ENCODE results near the gene RTBDN. TPM values are rescaled to one million over a fixed set of nuclear protein-coding genes. Genes with fewer than 3 reads are reported as not detected.

Gene RTBDN
- polyA plus RNA-seq, 1 of the 3 experiments (the other 2 are of a cell fraction): 0.72 TPM

DNA sequence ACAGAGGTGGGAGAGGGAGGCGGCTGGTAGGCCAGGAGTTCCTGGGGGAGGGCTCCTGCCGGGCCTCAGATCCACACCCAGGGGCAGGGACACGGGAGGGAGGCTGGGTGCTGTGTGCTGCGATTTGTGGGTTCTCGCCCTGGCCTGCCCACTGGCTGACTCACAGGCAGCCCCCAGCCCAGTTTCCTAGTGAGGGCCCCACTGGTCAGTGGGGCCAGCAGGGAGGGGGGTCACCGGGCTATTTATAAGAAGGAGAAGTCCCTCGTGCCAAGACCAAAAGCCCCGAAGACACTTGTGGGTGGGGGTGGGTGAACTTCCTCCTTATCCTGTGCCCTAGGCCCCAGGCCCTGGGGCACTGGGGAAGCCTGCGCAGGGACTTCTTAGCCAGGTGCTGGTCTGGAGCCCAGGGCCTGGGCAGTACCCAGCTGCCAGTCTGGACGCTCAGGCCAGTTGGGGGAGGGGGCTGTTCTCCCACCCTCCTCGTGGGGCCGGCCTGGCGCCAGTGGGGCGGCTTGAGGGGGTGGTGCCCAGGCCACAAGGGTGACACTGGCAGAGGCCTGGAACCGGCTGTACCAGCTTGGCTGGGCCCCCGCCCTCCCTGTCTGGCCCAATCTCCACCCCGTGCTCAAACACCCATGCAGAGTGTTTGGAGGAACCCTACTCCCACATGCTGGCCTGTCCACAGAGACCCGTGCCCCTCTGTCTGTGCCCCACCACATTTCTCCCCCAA lies 48.1 kb downstream of the RTBDN start:
- Histone ChIP-seq H3K9ac (peak overlapping the region; percentile 19; the same call in 1 of the 2 replicates), H4K20me1 (ENCODE audit: insufficient read depth) (no peaks in the 10 kb centered on the region), H3K9me3 (no peaks in the 10 kb centered on the region), H3K4me3 (ENCODE audit: low read depth in 2 of 2, low read length in 1 of 2) (no peak overlapping the region), H3K36me3 (replicated peaks in 1 of 2; ENCODE audit: control insufficient read depth in 1 of 2, insufficient read depth in 2 of 2, low read length in 1 of 2) (no peaks in the 10 kb centered on the region), H3K79me2 (ENCODE audit: insufficient read depth) (no peaks in the 10 kb centered on the region), H3K4me2 (peak overlapping the region; percentile 33; the same call in 1 of the 2 replicates), H3F3A (replicated peaks; ENCODE audit: insufficient read depth) (peaks cover 75% of the 10 kb centered on the region), H3K27ac (ENCODE audit: low read depth in 2 of 2, low read length in 1 of 2) (peak overlapping the region; percentile 97 to 98), H3K27me3 (ENCODE audit: insufficient read depth) (no peaks in the 10 kb centered on the region), H3K4me1 (ENCODE audit: control insufficient read depth in 1 of 2, insufficient read depth in 2 of 2, low read depth in 1 of 2, low read length in 1 of 2) (peaks cover 53 to 74% of the 10 kb centered on the region in 2 experiments), H3K9me2 (no peaks in the 10 kb centered on the region), H2AFZ (ENCODE audit: low read depth) (peak overlapping the region; percentile 56; the same call in 1 of the 2 replicates)
- TF ChIP-seq RFX5 (IDR thresholded peaks at IDR 0.05; ENCODE audit: low read length) (no peak), YY1 (IDR thresholded peaks at IDR 0.05; ENCODE audit: low read depth) (no peak)
- WGBS (ENCODE audit: low lambda C conversion rate): 47% methylated on average over 5 of the region's 18 CpGs
- DNase-seq: peak; percentile 46
- ChIA-PET CTCF (interaction anchor here (0.6 to 3.4 kb wide), 5 partner anchors 9 to 61 kb away, joined by 3 to 46 read pairs (median 8); no protein-coding TSS in a partner anchor), POLR2A (no interaction called here)

DNA sequence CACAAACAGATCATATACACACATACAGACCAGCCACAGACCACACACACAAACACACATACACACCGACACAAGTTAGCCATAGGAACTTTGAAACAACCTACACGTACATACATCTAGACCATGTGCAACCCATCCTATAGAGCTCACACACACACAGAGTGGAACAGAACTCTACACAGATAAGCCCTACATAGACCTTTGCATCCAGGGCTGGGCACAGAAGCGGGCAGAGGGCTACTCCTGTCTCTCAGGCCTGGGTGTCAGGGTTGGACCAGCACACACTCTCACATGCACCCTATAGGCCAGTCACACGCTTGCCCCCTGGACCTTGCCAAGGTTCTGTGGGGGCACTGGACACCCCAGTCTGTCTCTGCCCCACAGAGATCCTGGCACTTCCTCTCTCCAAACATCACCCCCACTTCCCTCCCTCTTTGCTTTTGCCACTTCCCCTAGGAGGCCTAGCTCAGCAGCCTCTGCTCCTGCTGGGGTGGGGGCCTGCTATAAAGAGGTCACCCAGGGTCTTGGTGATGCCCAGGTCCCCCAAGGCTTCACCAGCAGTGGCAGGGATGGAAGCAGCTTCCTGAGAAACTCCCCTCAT lies 48.8 kb downstream of the RTBDN start:
- peaks cover 70% of the 10 kb centered on the region for H3F3A ChIP-seq (replicated peaks; ENCODE audit: insufficient read depth)
- H3K36me3 ChIP-seq (replicated peaks in 1 of 2; ENCODE audit: control insufficient read depth in 1 of 2, insufficient read depth in 2 of 2, low read length in 1 of 2): no peaks in the 10 kb centered on the region
- H3K9ac ChIP-seq: peak overlapping the region; percentile 19; the same call in 1 of the 2 replicates
- H3K79me2 ChIP-seq (ENCODE audit: insufficient read depth): no peaks in the 10 kb centered on the region
- peak overlapping the region; percentile 97 to 98 for H3K27ac ChIP-seq (ENCODE audit: low read depth in 2 of 2, low read length in 1 of 2)
- H4K20me1 ChIP-seq (ENCODE audit: insufficient read depth): no peaks in the 10 kb centered on the region
- peak overlapping the region; percentile 56; the same call in 1 of the 2 replicates for H2AFZ ChIP-seq (ENCODE audit: low read depth)
- peaks cover 49 to 68% of the 10 kb centered on the region in 2 experiments for H3K4me1 ChIP-seq (ENCODE audit: control insufficient read depth in 1 of 2, insufficient read depth in 2 of 2, low read depth in 1 of 2, low read length in 1 of 2)
- ChIA-PET POLR2A (no interaction called here), CTCF (interaction anchor here (0.5 to 1.7 kb wide), 3 partner anchors 11 to 180 kb away, joined by 3 to 8 read pairs (median 3); no protein-coding TSS in a partner anchor)
- no peak for TF ChIP-seq GABPA (IDR thresholded peaks at IDR 0.05; ENCODE audit: low read depth)
- no peak for TF ChIP-seq ELF1 (IDR thresholded peaks at IDR 0.05)
- TF ChIP-seq, protein P1, sequence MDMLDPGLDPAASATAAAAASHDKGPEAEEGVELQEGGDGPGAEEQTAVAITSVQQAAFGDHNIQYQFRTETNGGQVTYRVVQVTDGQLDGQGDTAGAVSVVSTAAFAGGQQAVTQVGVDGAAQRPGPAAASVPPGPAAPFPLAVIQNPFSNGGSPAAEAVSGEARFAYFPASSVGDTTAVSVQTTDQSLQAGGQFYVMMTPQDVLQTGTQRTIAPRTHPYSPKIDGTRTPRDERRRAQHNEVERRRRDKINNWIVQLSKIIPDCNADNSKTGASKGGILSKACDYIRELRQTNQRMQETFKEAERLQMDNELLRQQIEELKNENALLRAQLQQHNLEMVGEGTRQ (IDR thresholded peaks at IDR 0.05; ENCODE audit: borderline replicate concordance, low read depth, low read length): no peak
- no peak for TF ChIP-seq RAD21 (IDR thresholded peaks at IDR 0.05; ENCODE audit: low read length)
- no peak for TF ChIP-seq CHD2 (IDR thresholded peaks at IDR 0.05; ENCODE audit: low read length, partially characterized antibody)
- TF ChIP-seq MEF2A (IDR thresholded peaks at IDR 0.05; ENCODE audit: borderline replicate concordance, low read depth): no peak
- TF ChIP-seq TCF12 (IDR thresholded peaks at IDR 0.05): no peak
- no peak for TF ChIP-seq FOSL2 (IDR thresholded peaks at IDR 0.05; ENCODE audit: borderline replicate concordance, low read depth)
- TF ChIP-seq JUND (IDR thresholded peaks at IDR 0.05): no peak
- no peak for TF ChIP-seq RXRA (IDR thresholded peaks at IDR 0.05; ENCODE audit: borderline replicate concordance, low read depth)
- TF ChIP-seq POLR2AphosphoS5 (IDR thresholded peaks at IDR 0.05; ENCODE audit: low read depth, low read length): no peak
- H3K9me3 ChIP-seq: no peaks in the 10 kb centered on the region
- no peaks in the 10 kb centered on the region for H3K27me3 ChIP-seq (ENCODE audit: insufficient read depth)
- peak overlapping the region; percentile 33; the same call in 1 of the 2 replicates for H3K4me2 ChIP-seq
- 73% methylated on average over 3 of the region's 4 CpGs for WGBS (ENCODE audit: low lambda C conversion rate)
- DNase-seq: no peak
- H3K4me3 ChIP-seq (ENCODE audit: low read depth in 2 of 2, low read length in 1 of 2): no peak overlapping the region
- H3K9me2 ChIP-seq: no peaks in the 10 kb centered on the region

All from SK-N-SH (cell line).